H1 (cell line): ENCODE measurements around the gene SLC2A4RG. TPM values are rescaled to one million over a fixed set of nuclear protein-coding genes. Genes with fewer than 3 reads are reported as not detected.

Experiments used
- POLR2AphosphoS5 ChIP-seq: IDR thresholded peaks from 2 replicates; pipeline ENCODE4 v1.6.1; 2011; ENCODE audit warnings: low read depth, low read length
- RAD21 ChIP-seq, 2 experiments: IDR thresholded peaks in 1 of 2; conservative IDR thresholded peaks in 1 of 2; 2 replicates each; pipeline ENCODE4 v1.6.1; 2011; ENCODE audit warnings: low read depth in 2 of 2, low read length in 2 of 2, improper control_type of control experiment in 1 of 2, inconsistent platforms in 1 of 2, mild to moderate bottlenecking in 1 of 2, moderate library complexity in 1 of 2
- polyA plus RNA-seq, 7 experiments: library from polyadenylated mRNA; depleted of rRNA in 3 of 7; stranded (reverse) in 5 of 7; unstranded in 2 of 7; fragments of >200 nt in 5 of 7; fragments of 200-250 nt in 2 of 7; gene quantifications; 1 replicate in 5 of 7; 2 replicates in 1 of 7; 4 replicates in 1 of 7; pipeline versions ENCODE4 v1.2.1 to v1.2.3, GENCODE V29; 2011 to 2013; ENCODE audit warnings: missing spikeins in 2 of 7, mixed read lengths in 2 of 7
- total RNA-seq: library from RNA; stranded (reverse); fragmentation: NEBNext Ultra II Directional; extraction: Animal tissue kit (Norgen Biotek cat#: 25700); gene quantifications from 2 replicates; pipeline ENCODE4 v1.2.1, GENCODE V29; 2021
- TF ChIP-seq, protein P1 (sequence below): fragments of 300-600 bp; sonication (generic); IDR thresholded peaks from 2 replicates; pipeline ENCODE4 v1.7.1; 2012; ENCODE audit warnings: low read length, moderate library complexity, mild to moderate bottlenecking, inconsistent platforms; ENCODE audit not compliant: insufficient replicate concordance
- TF ChIP-seq, protein P2 (sequence below), 3 experiments: IDR thresholded peaks; 1 replicate in 2 of 3; 2 replicates in 1 of 3; pipeline versions ENCODE4 v1.5.1 to v1.6.1; 2011; ENCODE audit warnings: low read length in 3 of 3, mild to moderate bottlenecking in 3 of 3, inconsistent platforms in 2 of 3, low read depth in 1 of 3, moderate library complexity in 1 of 3; ENCODE audit not compliant: insufficient read depth in 1 of 3; ENCODE audit errors: control extremely low read depth in 1 of 3

The SLC2A4RG gene
- total and polyA plus RNA-seq, 2 of the 8 experiments (the other 6 are each of a cell fraction or from before 2014, with no cell fraction given): 15.9 to 29.1 TPM

DNA sequence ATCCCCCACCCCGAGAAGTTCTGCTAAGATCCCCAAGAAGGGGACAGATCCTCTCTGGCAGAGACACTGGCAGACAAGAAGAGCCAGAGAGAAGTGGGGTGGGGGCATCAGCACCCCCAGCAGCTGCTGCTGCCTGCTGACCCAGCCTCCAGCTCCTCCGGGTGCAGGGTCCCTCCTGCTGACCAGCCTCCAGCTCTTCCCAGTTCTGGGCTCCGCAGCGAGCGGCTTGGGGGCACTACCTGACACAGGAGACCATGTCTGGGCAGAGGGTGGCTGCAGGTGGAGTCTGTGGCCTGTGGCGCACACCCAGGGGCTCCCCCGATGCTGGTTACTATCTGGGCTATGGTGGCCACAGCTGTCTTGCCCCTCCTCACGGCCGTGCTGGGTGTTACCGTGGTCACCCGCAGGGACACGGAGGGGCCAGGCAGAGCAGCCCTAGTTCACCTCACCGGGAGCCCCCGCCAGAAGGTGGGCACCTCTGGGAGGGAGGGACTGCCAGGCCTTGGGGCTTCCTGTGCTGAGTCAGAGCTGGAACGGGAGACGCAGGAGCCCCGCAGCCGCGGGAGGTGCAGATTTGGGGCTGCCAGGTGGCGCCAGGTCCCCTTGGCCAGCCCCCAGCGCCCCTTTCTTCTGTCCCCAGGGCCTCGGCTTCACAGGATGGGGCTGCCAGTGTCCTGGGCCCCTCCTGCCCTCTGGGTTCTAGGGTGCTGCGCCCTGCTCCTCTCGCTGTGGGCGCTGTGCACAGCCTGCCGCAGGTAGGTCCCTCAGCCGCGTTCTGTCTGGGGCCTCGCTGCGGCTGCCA, 2.5 kb upstream of the SLC2A4RG start (continued):
- TF ChIP-seq, protein P1, sequence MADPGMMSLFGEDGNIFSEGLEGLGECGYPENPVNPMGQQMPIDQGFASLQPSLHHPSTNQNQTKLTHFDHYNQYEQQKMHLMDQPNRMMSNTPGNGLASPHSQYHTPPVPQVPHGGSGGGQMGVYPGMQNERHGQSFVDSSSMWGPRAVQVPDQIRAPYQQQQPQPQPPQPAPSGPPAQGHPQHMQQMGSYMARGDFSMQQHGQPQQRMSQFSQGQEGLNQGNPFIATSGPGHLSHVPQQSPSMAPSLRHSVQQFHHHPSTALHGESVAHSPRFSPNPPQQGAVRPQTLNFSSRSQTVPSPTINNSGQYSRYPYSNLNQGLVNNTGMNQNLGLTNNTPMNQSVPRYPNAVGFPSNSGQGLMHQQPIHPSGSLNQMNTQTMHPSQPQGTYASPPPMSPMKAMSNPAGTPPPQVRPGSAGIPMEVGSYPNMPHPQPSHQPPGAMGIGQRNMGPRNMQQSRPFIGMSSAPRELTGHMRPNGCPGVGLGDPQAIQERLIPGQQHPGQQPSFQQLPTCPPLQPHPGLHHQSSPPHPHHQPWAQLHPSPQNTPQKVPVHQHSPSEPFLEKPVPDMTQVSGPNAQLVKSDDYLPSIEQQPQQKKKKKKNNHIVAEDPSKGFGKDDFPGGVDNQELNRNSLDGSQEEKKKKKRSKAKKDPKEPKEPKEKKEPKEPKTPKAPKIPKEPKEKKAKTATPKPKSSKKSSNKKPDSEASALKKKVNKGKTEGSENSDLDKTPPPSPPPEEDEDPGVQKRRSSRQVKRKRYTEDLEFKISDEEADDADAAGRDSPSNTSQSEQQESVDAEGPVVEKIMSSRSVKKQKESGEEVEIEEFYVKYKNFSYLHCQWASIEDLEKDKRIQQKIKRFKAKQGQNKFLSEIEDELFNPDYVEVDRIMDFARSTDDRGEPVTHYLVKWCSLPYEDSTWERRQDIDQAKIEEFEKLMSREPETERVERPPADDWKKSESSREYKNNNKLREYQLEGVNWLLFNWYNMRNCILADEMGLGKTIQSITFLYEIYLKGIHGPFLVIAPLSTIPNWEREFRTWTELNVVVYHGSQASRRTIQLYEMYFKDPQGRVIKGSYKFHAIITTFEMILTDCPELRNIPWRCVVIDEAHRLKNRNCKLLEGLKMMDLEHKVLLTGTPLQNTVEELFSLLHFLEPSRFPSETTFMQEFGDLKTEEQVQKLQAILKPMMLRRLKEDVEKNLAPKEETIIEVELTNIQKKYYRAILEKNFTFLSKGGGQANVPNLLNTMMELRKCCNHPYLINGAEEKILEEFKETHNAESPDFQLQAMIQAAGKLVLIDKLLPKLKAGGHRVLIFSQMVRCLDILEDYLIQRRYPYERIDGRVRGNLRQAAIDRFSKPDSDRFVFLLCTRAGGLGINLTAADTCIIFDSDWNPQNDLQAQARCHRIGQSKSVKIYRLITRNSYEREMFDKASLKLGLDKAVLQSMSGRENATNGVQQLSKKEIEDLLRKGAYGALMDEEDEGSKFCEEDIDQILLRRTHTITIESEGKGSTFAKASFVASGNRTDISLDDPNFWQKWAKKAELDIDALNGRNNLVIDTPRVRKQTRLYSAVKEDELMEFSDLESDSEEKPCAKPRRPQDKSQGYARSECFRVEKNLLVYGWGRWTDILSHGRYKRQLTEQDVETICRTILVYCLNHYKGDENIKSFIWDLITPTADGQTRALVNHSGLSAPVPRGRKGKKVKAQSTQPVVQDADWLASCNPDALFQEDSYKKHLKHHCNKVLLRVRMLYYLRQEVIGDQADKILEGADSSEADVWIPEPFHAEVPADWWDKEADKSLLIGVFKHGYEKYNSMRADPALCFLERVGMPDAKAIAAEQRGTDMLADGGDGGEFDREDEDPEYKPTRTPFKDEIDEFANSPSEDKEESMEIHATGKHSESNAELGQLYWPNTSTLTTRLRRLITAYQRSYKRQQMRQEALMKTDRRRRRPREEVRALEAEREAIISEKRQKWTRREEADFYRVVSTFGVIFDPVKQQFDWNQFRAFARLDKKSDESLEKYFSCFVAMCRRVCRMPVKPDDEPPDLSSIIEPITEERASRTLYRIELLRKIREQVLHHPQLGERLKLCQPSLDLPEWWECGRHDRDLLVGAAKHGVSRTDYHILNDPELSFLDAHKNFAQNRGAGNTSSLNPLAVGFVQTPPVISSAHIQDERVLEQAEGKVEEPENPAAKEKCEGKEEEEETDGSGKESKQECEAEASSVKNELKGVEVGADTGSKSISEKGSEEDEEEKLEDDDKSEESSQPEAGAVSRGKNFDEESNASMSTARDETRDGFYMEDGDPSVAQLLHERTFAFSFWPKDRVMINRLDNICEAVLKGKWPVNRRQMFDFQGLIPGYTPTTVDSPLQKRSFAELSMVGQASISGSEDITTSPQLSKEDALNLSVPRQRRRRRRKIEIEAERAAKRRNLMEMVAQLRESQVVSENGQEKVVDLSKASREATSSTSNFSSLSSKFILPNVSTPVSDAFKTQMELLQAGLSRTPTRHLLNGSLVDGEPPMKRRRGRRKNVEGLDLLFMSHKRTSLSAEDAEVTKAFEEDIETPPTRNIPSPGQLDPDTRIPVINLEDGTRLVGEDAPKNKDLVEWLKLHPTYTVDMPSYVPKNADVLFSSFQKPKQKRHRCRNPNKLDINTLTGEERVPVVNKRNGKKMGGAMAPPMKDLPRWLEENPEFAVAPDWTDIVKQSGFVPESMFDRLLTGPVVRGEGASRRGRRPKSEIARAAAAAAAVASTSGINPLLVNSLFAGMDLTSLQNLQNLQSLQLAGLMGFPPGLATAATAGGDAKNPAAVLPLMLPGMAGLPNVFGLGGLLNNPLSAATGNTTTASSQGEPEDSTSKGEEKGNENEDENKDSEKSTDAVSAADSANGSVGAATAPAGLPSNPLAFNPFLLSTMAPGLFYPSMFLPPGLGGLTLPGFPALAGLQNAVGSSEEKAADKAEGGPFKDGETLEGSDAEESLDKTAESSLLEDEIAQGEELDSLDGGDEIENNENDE: no peak
- TF ChIP-seq POLR2AphosphoS5: no peak
- TF ChIP-seq RAD21 (IDR thresholded peaks at IDR 0.05 in 1 of 2, conservative IDR thresholded peaks at IDR 0.05 in 1 of 2; ENCODE audit: low read depth in 2 of 2, low read length in 2 of 2): peak in 1 of 2 experiments; percentile 4; a peak in 1 of 4 replicates
- TF ChIP-seq, protein P2, sequence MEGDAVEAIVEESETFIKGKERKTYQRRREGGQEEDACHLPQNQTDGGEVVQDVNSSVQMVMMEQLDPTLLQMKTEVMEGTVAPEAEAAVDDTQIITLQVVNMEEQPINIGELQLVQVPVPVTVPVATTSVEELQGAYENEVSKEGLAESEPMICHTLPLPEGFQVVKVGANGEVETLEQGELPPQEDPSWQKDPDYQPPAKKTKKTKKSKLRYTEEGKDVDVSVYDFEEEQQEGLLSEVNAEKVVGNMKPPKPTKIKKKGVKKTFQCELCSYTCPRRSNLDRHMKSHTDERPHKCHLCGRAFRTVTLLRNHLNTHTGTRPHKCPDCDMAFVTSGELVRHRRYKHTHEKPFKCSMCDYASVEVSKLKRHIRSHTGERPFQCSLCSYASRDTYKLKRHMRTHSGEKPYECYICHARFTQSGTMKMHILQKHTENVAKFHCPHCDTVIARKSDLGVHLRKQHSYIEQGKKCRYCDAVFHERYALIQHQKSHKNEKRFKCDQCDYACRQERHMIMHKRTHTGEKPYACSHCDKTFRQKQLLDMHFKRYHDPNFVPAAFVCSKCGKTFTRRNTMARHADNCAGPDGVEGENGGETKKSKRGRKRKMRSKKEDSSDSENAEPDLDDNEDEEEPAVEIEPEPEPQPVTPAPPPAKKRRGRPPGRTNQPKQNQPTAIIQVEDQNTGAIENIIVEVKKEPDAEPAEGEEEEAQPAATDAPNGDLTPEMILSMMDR (IDR thresholded peaks at IDR 0.05; ENCODE audit: control extremely low read depth in 1 of 3, insufficient read depth in 1 of 3, low read depth in 1 of 3, low read length in 3 of 3): peak in 1 of 3 experiments; percentile 9; a peak in 1 of 4 replicates
